HepG2 (cell line): ENCODE measurements around the gene GART. TPM values are rescaled to one million over a fixed set of nuclear protein-coding genes. Genes with fewer than 3 reads are reported as not detected.

Experiments used
- ASH2L ChIP-seq: fragments of 300-600, 200-600 bp; sonication (generic); IDR thresholded peaks from 2 replicates; pipeline ENCODE4 v1.7.0; 2017; ENCODE audit warnings: low read depth, mild to moderate bottlenecking, moderate library complexity, mixed read lengths, low read length; ENCODE audit not compliant: insufficient read length
- CAMTA2 ChIP-seq: sonication (generic); formaldehyde crosslinking; IDR thresholded peaks from 2 replicates; pipeline ENCODE4 v1.4.0; 2020; ENCODE audit warnings: mild to moderate bottlenecking, missing genetic modification reagents, borderline replicate concordance
- DNMT1 ChIP-seq: sonication (generic); formaldehyde crosslinking; IDR thresholded peaks from 2 replicates; pipeline ENCODE4 v1.5.1; 2020; ENCODE audit warnings: mild to moderate bottlenecking, missing genetic modification reagents
- ELF4 ChIP-seq: sonication (generic); formaldehyde crosslinking; IDR thresholded peaks from 2 replicates; pipeline ENCODE4 v1.5.0; 2020; ENCODE audit warnings: missing genetic modification reagents, mild to moderate bottlenecking, moderate library complexity, borderline replicate concordance
- ERF ChIP-seq: IDR thresholded peaks from 2 replicates; pipeline ENCODE4 v1.6.1; 2018; ENCODE audit warnings: missing biosample characterization, missing genetic modification reagents
- FLYWCH1 ChIP-seq: sonication (generic); formaldehyde crosslinking; IDR thresholded peaks from 2 replicates; pipeline ENCODE4 v1.8.1; 2023; ENCODE audit warnings: mild to moderate bottlenecking, missing genetic modification reagents
- FOXC1 ChIP-seq: sonication (generic); formaldehyde crosslinking; IDR thresholded peaks from 2 replicates; pipeline ENCODE4 v1.8.0; 2022; ENCODE audit warnings: mild to moderate bottlenecking, missing genetic modification reagents, borderline replicate concordance
- GATAD1 ChIP-seq: IDR thresholded peaks from 2 replicates; pipeline ENCODE4 v1.6.1; 2016; ENCODE audit warnings: missing genetic modification reagents, missing compliant biosample characterization
- GTF3A ChIP-seq: sonication (generic); formaldehyde crosslinking; conservative IDR thresholded peaks from 2 replicates; pipeline ENCODE4 v1.4.0; 2020; ENCODE audit warnings: mild to moderate bottlenecking, missing genetic modification reagents
- MXI1 ChIP-seq: IDR thresholded peaks from 3 replicates; pipeline ENCODE4 v1.6.1; 2012; ENCODE audit warnings: low read depth, low read length, inconsistent platforms, borderline replicate concordance
- ONECUT2 ChIP-seq: sonication (generic); formaldehyde crosslinking; IDR thresholded peaks from 2 replicates; pipeline ENCODE4 v1.4.0; 2020; ENCODE audit warnings: missing genetic modification reagents
- PHF8 ChIP-seq: sonication (generic); formaldehyde crosslinking; IDR thresholded peaks from 2 replicates; pipeline ENCODE4 v1.5.0; 2020; ENCODE audit warnings: missing genetic modification reagents
- SATB2 ChIP-seq: sonication (generic); formaldehyde crosslinking; IDR thresholded peaks from 2 replicates; pipeline ENCODE4 v1.5.0; 2020; ENCODE audit warnings: missing genetic modification reagents
- SP5 ChIP-seq: IDR thresholded peaks from 2 replicates; pipeline ENCODE4 v1.6.1; 2016; ENCODE audit warnings: low read depth, borderline replicate concordance
- TOE1 ChIP-seq: sonication (generic); formaldehyde crosslinking; IDR thresholded peaks from 2 replicates; pipeline ENCODE4 v1.4.0; 2020; ENCODE audit warnings: mild to moderate bottlenecking, missing genetic modification reagents
- U2AF1 ChIP-seq: fragments of 200-400 bp; formaldehyde crosslinking; optimal IDR thresholded peaks from 2 replicates; pipeline ENCODE3; 2017; ENCODE audit warnings: mild to moderate bottlenecking, low read depth, low read length
- ZBTB7A ChIP-seq: sonication (generic); formaldehyde crosslinking; IDR thresholded peaks from 2 replicates; pipeline ENCODE4 v1.8.0; 2022; ENCODE audit warnings: mild to moderate bottlenecking, missing genetic modification reagents
- ZNF101 ChIP-seq: sonication (generic); formaldehyde crosslinking; IDR thresholded peaks from 2 replicates; pipeline ENCODE4 v1.4.0; 2020; ENCODE audit warnings: mild to moderate bottlenecking, low read depth, missing genetic modification reagents, borderline replicate concordance
- ZNF33A ChIP-seq: sonication (generic); formaldehyde crosslinking; IDR thresholded peaks from 2 replicates; pipeline ENCODE4 v1.5.1; 2020; ENCODE audit warnings: missing genetic modification reagents, mild to moderate bottlenecking, moderate library complexity, borderline replicate concordance
- ZNF552 ChIP-seq: sonication (generic); formaldehyde crosslinking; IDR thresholded peaks from 2 replicates; pipeline ENCODE4 v1.9.0; 2022; ENCODE audit warnings: missing genetic modification reagents, mild to moderate bottlenecking, borderline replicate concordance
- ZNF556 ChIP-seq: sonication (generic); formaldehyde crosslinking; IDR thresholded peaks from 2 replicates; pipeline ENCODE4 v1.4.0; 2020; ENCODE audit warnings: mild to moderate bottlenecking, missing genetic modification reagents, borderline replicate concordance
- ZNF619 ChIP-seq: sonication (generic); formaldehyde crosslinking; IDR thresholded peaks from 2 replicates; pipeline ENCODE4 v1.4.0; 2020; ENCODE audit warnings: mild to moderate bottlenecking, missing genetic modification reagents
- ZNF703 ChIP-seq: sonication (generic); formaldehyde crosslinking; IDR thresholded peaks from 2 replicates; pipeline ENCODE4 v1.5.1; 2020; ENCODE audit warnings: missing genetic modification reagents, mild to moderate bottlenecking, moderate library complexity, borderline replicate concordance
- ZNF772 ChIP-seq: sonication (generic); formaldehyde crosslinking; IDR thresholded peaks from 2 replicates; pipeline ENCODE4 v1.5.0; 2020; ENCODE audit warnings: mild to moderate bottlenecking, missing genetic modification reagents
- polyA plus RNA-seq, 8 experiments: library from polyadenylated mRNA; depleted of rRNA in 3 of 8; stranded (reverse) in 7 of 8; unstranded in 1 of 8; fragments of >200 nt; fragmentation: Illumina TruSeq in 4 of 8; extraction: Trizol in 4 of 8; gene quantifications; 2 replicates each; pipeline versions ENCODE4 v1.2.1 to v1.2.3, GENCODE V29; 2011 to 2016; ENCODE audit warnings: low read depth in 4 of 8, missing spikeins in 1 of 8, mixed read lengths in 1 of 8; ENCODE audit not compliant: insufficient read depth in 1 of 8
- total RNA-seq, 5 experiments: library from RNA; depleted of rRNA; stranded (reverse); fragments of >200 nt; fragmentation: Illumina TruSeq; extraction: Trizol; gene quantifications; 2 replicates each; pipeline ENCODE4 v1.2.3, GENCODE V29; 2016; ENCODE audit warnings: low read depth in 1 of 5
- TF ChIP-seq, protein P1 (sequence below): sonication (generic); formaldehyde crosslinking; IDR thresholded peaks from 2 replicates; pipeline ENCODE4 v1.5.0; 2020; ENCODE audit warnings: missing genetic modification reagents
- TF ChIP-seq, protein P2 (sequence below): sonication (generic); formaldehyde crosslinking; IDR thresholded peaks from 2 replicates; pipeline ENCODE4 v1.4.0; 2020; ENCODE audit warnings: missing genetic modification reagents
- TF ChIP-seq, protein P3 (sequence below): IDR thresholded peaks from 2 replicates; pipeline ENCODE4 v1.6.1; 2018; ENCODE audit warnings: missing genetic modification reagents, mild to moderate bottlenecking, missing compliant biosample characterization

The GART gene
- total and polyA plus RNA-seq, 2 of the 13 experiments (the other 11 are each of a cell fraction or from before 2014, with no cell fraction given) = 17.9 to 109 TPM

DNA sequence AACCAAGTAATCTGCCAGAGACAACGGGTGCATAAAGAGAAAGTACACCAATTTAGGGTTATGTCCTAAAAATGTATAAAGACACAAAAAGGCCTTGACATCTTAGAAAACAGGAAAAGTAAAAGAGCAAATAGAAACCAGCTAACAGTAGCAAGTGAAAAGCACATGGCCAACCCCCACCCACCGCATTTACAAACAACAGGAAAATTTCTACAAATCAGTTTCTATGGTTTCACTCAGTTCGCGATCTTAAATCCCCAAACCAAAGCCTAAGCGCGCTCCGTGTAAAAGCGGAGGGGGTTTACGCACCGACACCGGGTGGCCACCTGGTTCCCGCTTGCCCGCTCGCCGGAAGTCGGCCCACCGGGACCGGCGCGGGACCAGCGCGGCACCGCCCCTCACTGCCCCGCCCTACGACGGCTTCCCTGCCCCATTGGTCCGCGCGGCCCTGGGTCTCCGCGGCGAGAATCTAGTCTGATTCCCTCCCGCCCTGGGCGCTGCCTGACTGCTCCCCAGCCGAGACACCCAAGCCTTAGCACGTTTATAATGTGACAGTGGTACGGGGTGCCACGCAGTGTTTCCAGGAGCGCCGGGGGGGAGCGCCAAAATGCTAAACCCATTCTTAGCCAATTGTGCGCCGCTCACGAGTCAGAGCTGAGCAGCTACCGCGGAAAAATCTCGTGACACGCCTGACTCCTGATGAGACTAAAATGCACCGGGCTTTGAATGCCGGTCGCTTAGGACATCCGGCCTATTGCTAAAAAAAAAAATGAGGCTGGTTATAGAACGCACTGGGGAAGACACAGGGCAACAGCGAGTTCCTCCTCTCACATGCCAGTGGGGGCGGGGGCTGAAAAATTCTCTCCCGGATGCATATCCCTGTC lies at the start of gene GART (continued):
- TF ChIP-seq ZNF33A (CRISPR knock-in tag) (peak; percentile 93; the same call in 1 of the 2 replicates), U2AF1 (no peak), ASH2L (peak; percentile 38), PHF8 (peak; percentile 56), ZNF772 (CRISPR knock-in tag) (peak; percentile 71), GATAD1 (peak; percentile 82), SP5 (CRISPR knock-in tag) (peak; percentile 62), ZNF619 (no peak), ONECUT2 (CRISPR knock-in tag) (no peak), ZBTB7A (CRISPR knock-in tag) (no peak), GTF3A (CRISPR knock-in tag) (no peak), TOE1 (no peak), ZNF101 (CRISPR knock-in tag) (no peak), ZNF703 (CRISPR knock-in tag) (no peak), ELF4 (CRISPR knock-in tag) (no peak), FOXC1 (CRISPR knock-in tag) (no peak), ZNF556 (CRISPR knock-in tag) (no peak; the same call in 1 of the 2 replicates), DNMT1 (CRISPR knock-in tag) (0 out of 2 replicates have a peak, but pooled peaks have one; percentile 22), ERF (CRISPR knock-in tag) (no peak; the same call in 1 of the 2 replicates), MXI1 (peak; percentile 90; the same call in 2 of the 3 replicates), FLYWCH1 (CRISPR knock-in tag) (no peak), CAMTA2 (CRISPR knock-in tag) (no peak), ZNF552 (CRISPR knock-in tag) (no peak), SATB2 (CRISPR knock-in tag) (no peak)
- TF ChIP-seq, protein P1, sequence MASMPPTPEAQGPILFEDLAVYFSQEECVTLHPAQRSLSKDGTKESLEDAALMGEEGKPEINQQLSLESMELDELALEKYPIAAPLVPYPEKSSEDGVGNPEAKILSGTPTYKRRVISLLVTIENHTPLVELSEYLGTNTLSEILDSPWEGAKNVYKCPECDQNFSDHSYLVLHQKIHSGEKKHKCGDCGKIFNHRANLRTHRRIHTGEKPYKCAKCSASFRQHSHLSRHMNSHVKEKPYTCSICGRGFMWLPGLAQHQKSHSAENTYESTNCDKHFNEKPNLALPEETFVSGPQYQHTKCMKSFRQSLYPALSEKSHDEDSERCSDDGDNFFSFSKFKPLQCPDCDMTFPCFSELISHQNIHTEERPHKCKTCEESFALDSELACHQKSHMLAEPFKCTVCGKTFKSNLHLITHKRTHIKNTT = no peak
- TF ChIP-seq, protein P2, sequence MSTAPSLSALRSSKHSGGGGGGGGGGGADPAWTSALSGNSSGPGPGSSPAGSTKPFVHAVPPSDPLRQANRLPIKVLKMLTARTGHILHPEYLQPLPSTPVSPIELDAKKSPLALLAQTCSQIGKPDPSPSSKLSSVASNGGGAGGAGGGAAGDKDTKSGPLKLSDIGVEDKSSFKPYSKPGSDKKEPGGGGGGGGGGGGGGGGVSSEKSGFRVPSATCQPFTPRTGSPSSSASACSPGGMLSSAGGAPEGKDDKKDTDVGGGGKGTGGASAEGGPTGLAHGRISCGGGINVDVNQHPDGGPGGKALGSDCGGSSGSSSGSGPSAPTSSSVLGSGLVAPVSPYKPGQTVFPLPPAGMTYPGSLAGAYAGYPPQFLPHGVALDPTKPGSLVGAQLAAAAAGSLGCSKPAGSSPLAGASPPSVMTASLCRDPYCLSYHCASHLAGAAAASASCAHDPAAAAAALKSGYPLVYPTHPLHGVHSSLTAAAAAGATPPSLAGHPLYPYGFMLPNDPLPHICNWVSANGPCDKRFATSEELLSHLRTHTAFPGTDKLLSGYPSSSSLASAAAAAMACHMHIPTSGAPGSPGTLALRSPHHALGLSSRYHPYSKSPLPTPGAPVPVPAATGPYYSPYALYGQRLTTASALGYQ (CRISPR knock-in tag) = peak; percentile 49; the same call in 1 of the 2 replicates
- TF ChIP-seq, protein P3, sequence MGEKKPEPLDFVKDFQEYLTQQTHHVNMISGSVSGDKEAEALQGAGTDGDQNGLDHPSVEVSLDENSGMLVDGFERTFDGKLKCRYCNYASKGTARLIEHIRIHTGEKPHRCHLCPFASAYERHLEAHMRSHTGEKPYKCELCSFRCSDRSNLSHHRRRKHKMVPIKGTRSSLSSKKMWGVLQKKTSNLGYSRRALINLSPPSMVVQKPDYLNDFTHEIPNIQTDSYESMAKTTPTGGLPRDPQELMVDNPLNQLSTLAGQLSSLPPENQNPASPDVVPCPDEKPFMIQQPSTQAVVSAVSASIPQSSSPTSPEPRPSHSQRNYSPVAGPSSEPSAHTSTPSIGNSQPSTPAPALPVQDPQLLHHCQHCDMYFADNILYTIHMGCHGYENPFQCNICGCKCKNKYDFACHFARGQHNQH = peak; percentile 63; the same call in 1 of the 2 replicates
